ENCODE measurements around the gene NAT9. TPM values are rescaled to one million over a fixed set of nuclear protein-coding genes. Genes with fewer than 3 reads are reported as not detected.

Gene NAT9
- total RNA-seq, 4 donors from 2014 or later = 27.5 to 78.6 (median 43.2) TPM

DNA sequence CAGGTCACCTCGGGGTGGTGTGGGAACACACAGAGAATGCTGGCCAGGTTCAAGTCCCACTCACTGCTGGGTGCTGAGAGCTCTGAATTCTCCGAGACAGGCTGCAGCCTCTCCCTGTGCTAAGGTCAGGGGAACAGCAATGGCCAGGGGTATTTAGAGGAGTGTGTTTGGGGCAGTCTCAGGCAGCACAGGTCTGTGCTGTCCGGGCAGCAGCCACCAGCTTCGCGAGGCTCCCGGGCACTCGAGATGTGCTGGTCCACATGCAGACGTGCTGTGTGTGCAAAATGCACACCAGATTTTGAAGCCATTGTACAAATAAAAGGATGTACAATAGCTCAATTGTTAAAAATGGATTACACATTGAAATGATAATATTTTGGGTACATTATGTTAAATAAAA is 20.6 kb downstream of the NAT9 start:
- Histone ChIP-seq H3K4me1 (peaks cover 5 to 98% (median 73%) of the 10 kb centered on the region in 4 donors), H3K27ac (peak overlapping the region in 2 of 4 donors; percentile 29 to 44), H3K36me3 (no peaks in the 10 kb centered on the region), H3K9me3 (no peaks in the 10 kb centered on the region), H3K4me3 (no peak overlapping the region), H3K27me3 (no peaks in the 10 kb centered on the region)
- TF ChIP-seq, protein P1, sequence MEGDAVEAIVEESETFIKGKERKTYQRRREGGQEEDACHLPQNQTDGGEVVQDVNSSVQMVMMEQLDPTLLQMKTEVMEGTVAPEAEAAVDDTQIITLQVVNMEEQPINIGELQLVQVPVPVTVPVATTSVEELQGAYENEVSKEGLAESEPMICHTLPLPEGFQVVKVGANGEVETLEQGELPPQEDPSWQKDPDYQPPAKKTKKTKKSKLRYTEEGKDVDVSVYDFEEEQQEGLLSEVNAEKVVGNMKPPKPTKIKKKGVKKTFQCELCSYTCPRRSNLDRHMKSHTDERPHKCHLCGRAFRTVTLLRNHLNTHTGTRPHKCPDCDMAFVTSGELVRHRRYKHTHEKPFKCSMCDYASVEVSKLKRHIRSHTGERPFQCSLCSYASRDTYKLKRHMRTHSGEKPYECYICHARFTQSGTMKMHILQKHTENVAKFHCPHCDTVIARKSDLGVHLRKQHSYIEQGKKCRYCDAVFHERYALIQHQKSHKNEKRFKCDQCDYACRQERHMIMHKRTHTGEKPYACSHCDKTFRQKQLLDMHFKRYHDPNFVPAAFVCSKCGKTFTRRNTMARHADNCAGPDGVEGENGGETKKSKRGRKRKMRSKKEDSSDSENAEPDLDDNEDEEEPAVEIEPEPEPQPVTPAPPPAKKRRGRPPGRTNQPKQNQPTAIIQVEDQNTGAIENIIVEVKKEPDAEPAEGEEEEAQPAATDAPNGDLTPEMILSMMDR (IDR thresholded peaks at IDR 0.05) = no peak
- TF ChIP-seq EP300 (IDR thresholded peaks at IDR 0.05) = no peak
- TF ChIP-seq POLR2A (IDR thresholded peaks at IDR 0.05) = no peak
- no peak for DNase-seq (ENCODE audit: low spot score in 2 of 2)
- 47 to 52% methylated on average over 8 of the region's 8 CpGs for WGBS, 2 donors

DNA sequence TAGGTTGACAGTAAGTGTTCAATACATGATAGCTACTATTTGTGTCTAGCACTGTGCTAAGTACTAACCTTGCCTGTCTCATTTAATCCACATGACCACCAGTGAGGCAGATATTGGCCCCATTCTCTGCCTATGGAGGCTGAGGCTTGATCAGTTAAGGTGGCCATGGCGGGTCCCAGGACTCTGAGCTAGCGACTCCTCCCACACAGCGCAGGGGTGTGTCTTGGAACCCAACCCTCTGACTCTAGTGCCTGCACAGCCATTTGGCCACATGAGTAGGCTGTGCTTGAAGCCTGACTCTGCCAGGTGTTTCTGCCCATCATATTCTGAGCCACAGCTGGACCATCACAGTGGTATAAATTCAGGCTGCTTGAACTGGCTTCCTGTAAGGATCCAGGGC is 21.3 kb downstream of the NAT9 start:
- Histone ChIP-seq H3K27ac (peak overlapping the region in 1 of 4 donors; percentile 13), H3K36me3 (no peaks in the 10 kb centered on the region), H3K27me3 (no peaks in the 10 kb centered on the region), H3K9me3 (no peaks in the 10 kb centered on the region), H3K4me3 (no peak overlapping the region), H3K4me1 (peaks cover 5 to 98% (median 72%) of the 10 kb centered on the region in 4 donors)
- no peak for DNase-seq (ENCODE audit: low spot score in 2 of 2)
- TF ChIP-seq, protein P1 (IDR thresholded peaks at IDR 0.05) = no peak
- no peak for TF ChIP-seq POLR2A (IDR thresholded peaks at IDR 0.05)
- WGBS, 2 donors = 79 to 92% methylated on average over 3 of the region's 3 CpGs

DNA sequence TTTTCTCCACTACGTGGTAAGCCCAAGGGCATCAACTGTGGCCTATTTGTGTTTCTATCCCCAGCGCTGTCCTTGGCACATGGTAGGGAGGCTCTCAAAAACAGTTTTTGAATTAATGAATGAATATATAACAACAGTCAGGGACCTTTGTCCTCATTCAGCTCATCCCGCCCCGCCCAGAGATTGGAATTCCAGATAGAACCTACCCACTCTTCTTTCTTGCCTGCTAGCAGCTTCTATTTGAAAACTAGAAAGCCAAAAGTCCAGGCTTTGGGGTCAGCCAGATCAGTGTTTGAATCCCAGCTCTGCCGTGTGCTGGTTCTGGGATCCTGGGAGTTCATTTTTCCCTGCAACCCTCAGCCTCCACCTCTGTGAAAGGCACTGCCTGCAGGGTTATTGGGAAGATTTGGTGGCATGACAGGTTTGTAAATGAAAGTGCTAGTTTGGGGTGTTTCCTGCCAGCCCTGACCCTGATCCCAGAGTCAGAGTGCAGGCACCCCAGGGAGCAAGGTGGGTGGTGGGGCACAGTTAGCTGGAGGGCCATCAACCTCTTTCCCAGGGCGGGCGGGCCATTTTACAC is 23.2 kb downstream of the NAT9 start:
- H3K27ac ChIP-seq = peak overlapping the region in 3 of 4 donors; percentile 77 to 94 (median 91)
- no peak for DNase-seq (ENCODE audit: low spot score in 2 of 2)
- H3K4me3 ChIP-seq = no peak overlapping the region
- no peaks in the 10 kb centered on the region for H3K9me3 ChIP-seq
- 74% methylated on average over 7 of the region's 7 CpGs for WGBS, 2 donors
- no peaks in the 10 kb centered on the region for H3K36me3 ChIP-seq
- no peaks in the 10 kb centered on the region for H3K27me3 ChIP-seq
- peaks cover 0 to 85% (median 57%) of the 10 kb centered on the region in 4 donors for H3K4me1 ChIP-seq
- TF ChIP-seq EP300 (IDR thresholded peaks at IDR 0.05) (no peak), POLR2A (IDR thresholded peaks at IDR 0.05) (no peak)
- TF ChIP-seq, protein P1 (IDR thresholded peaks at IDR 0.05) = no peak

DNA sequence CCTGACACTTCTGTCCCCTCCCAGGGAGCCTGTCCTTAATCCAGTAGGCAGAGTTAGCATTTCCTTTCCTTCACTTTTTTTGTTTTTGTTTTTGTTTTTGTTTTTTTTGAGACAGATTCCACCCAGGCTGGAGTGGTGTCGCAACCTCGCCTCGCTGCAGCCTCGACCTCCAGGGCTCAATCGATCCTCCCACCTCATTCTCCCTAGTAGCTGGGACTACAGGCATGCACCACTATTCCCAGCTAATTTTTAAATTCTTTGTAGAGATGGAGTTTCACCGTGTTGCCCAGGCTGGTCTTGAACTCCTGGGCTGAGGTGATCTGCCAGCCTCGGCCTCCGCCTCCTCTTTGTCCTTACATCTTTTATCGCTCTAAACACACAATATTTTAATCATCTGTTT is 23.7 kb downstream of the NAT9 start:
- Histone ChIP-seq H3K4me1 (peaks cover 0 to 85% (median 57%) of the 10 kb centered on the region in 4 donors), H3K4me3 (no peak overlapping the region), H3K27ac (peak overlapping the region in 3 of 4 donors; percentile 77 to 94 (median 91)), H3K9me3 (no peaks in the 10 kb centered on the region), H3K36me3 (no peaks in the 10 kb centered on the region), H3K27me3 (no peaks in the 10 kb centered on the region)
- no peak for DNase-seq (ENCODE audit: low spot score in 2 of 2)
- WGBS, 2 donors = 64 to 65% methylated on average over 9 of the region's 9 CpGs
- TF ChIP-seq, protein P1 (IDR thresholded peaks at IDR 0.05) = no peak
- no peak for TF ChIP-seq EP300 (IDR thresholded peaks at IDR 0.05)
- no peak for TF ChIP-seq POLR2A (IDR thresholded peaks at IDR 0.05)

DNA sequence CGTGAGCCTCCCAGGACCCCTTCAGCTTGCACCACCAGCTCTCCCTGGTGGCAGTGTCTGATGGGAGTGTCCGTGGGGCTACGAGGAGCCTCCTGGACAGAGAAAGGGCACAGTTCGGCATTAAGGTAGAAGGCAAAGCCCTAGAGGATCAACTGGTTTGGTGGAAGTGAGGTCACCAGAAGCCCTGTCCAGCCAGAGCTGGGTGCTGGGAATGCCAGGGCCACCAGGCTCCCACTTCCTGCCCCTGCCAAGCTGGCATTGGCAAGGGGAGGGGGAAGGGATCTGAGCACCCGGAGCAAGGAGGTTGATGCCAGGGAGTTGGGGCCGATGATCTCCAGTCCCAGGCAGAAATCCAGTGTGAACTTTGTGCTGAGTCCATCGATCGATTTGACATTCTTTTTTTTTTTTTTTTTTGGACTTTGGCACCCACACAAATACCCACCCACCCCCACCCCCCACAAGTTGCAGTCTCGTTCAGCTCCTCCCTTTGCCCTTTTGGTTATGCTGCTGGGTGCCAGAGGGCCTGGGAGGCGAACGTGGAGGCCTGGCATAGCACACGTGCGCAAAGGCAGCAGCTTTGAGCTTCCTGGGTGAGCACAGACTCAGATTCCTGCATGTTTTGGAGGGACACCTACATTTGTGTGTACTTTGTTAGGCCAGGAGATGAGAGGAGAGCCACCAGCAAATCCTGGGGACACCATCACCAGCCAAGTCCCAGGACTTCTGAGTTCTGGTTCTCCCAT is 25.6 kb downstream of the NAT9 start:
- WGBS, 2 donors = 15 to 26% methylated on average over 13 of the region's 13 CpGs
- no peak for DNase-seq (ENCODE audit: low spot score in 2 of 2)

More for the DNA sequence above, 25.6 kb downstream of the NAT9 start:
- TF ChIP-seq POLR2A (IDR thresholded peaks at IDR 0.05) (peak in 1 of 2 donors; percentile 16), EP300 (IDR thresholded peaks at IDR 0.05) (peak in 1 of 2 donors; percentile 41)
- TF ChIP-seq, protein P1 (IDR thresholded peaks at IDR 0.05) = no peak
- H3K27ac ChIP-seq = peak overlapping the region; percentile 65 to 94 (median 92)
- H3K27me3 ChIP-seq = no peaks in the 10 kb centered on the region
- peak overlapping the region; percentile 82 to 98 (median 92) for H3K4me3 ChIP-seq
- H3K36me3 ChIP-seq = no peaks in the 10 kb centered on the region
- H3K9me3 ChIP-seq = no peaks in the 10 kb centered on the region
- peaks cover 0 to 78% (median 57%) of the 10 kb centered on the region in 4 donors for H3K4me1 ChIP-seq

Data from tibial nerve (tissue), 4 donors.